HL-60 (cell line): Measurements from ENCODE around the gene MYBPC3.

Experiments
- DNase-seq, 2 experiments: peaks; one replicate each; pipeline ENCODE4 v3.0.0-alpha.2; 2010 to 2020; ENCODE audit warnings: low read depth in 1 of 2, low spot score in 1 of 2
- H3K27ac ChIP-seq: fragments of 250-450 bp; sonication (Bioruptor Pico); replicated peaks from 2 replicates; pipeline ENCODE4 v1.5.1; 2020; ENCODE audit warnings: mild to moderate bottlenecking, moderate library complexity
- H3K27me3 ChIP-seq: fragments of 250-450 bp; sonication (Bioruptor Pico); 2 replicates; pipeline ENCODE4 v1.5.1; 2021; ENCODE audit warnings: mild to moderate bottlenecking, moderate library complexity; ENCODE audit not compliant: insufficient read depth, poor library complexity, severe bottlenecking
- H3K4me3 ChIP-seq: replicated peaks from 2 replicates; pipeline ENCODE4 v1.5.1; 2011; ENCODE audit warnings: mild to moderate bottlenecking, control low read depth, low read length; ENCODE audit not compliant: insufficient read depth
- GABPA ChIP-seq: IDR thresholded peaks from 2 replicates; pipeline ENCODE4 v1.6.1; 2012; ENCODE audit warnings: low read depth
- POLR2AphosphoS5 ChIP-seq: IDR thresholded peaks from 2 replicates; pipeline ENCODE4 v1.6.1; 2012; ENCODE audit warnings: low read depth
- SPI1 ChIP-seq: IDR thresholded peaks from 2 replicates; pipeline ENCODE4 v1.6.1; 2012; ENCODE audit warnings: low read depth, mild to moderate bottlenecking, borderline replicate concordance
- TF ChIP-seq, protein P1 (sequence below): IDR thresholded peaks from one replicate; pipeline ENCODE4 v1.5.1; 2011; ENCODE audit warnings: low read length, control low read depth, inconsistent platforms; ENCODE audit not compliant: insufficient read depth
- TF ChIP-seq, protein P2 (sequence below): IDR thresholded peaks from 2 replicates; pipeline ENCODE4 v1.6.1; 2012; ENCODE audit warnings: low read depth; ENCODE audit not compliant: insufficient replicate concordance

MYBPC3 gene

DNA sequence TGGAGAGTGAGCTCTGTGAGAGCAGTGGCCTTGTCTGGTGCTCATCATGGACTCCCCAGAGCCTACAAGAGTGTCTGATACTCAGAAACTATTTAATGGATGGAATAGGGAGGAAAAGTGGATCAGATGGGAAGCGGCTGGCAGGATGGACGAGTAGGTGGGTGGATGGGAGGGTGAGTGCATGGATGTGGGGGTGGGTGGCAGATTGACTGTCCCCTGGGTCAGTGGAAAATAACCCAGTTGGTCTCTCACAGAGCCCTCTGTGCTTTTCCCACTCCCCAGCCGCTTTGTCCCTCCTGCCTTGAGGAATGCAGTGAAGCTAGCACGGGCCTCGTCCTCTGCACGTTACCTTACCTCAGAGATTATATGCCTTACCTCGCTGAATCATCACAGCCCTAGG is 19.9 kb upstream of the MYBPC3 start:
- DNase-seq = no peak
- H3K4me3 ChIP-seq = no peak overlapping the region
- no peaks in the 10 kb centered on the region for H3K27me3 ChIP-seq
- TF ChIP-seq, protein P1, sequence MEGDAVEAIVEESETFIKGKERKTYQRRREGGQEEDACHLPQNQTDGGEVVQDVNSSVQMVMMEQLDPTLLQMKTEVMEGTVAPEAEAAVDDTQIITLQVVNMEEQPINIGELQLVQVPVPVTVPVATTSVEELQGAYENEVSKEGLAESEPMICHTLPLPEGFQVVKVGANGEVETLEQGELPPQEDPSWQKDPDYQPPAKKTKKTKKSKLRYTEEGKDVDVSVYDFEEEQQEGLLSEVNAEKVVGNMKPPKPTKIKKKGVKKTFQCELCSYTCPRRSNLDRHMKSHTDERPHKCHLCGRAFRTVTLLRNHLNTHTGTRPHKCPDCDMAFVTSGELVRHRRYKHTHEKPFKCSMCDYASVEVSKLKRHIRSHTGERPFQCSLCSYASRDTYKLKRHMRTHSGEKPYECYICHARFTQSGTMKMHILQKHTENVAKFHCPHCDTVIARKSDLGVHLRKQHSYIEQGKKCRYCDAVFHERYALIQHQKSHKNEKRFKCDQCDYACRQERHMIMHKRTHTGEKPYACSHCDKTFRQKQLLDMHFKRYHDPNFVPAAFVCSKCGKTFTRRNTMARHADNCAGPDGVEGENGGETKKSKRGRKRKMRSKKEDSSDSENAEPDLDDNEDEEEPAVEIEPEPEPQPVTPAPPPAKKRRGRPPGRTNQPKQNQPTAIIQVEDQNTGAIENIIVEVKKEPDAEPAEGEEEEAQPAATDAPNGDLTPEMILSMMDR = no peak
- TF ChIP-seq GABPA (no peak), POLR2AphosphoS5 (no peak), SPI1 (no peak)
- TF ChIP-seq, protein P2, sequence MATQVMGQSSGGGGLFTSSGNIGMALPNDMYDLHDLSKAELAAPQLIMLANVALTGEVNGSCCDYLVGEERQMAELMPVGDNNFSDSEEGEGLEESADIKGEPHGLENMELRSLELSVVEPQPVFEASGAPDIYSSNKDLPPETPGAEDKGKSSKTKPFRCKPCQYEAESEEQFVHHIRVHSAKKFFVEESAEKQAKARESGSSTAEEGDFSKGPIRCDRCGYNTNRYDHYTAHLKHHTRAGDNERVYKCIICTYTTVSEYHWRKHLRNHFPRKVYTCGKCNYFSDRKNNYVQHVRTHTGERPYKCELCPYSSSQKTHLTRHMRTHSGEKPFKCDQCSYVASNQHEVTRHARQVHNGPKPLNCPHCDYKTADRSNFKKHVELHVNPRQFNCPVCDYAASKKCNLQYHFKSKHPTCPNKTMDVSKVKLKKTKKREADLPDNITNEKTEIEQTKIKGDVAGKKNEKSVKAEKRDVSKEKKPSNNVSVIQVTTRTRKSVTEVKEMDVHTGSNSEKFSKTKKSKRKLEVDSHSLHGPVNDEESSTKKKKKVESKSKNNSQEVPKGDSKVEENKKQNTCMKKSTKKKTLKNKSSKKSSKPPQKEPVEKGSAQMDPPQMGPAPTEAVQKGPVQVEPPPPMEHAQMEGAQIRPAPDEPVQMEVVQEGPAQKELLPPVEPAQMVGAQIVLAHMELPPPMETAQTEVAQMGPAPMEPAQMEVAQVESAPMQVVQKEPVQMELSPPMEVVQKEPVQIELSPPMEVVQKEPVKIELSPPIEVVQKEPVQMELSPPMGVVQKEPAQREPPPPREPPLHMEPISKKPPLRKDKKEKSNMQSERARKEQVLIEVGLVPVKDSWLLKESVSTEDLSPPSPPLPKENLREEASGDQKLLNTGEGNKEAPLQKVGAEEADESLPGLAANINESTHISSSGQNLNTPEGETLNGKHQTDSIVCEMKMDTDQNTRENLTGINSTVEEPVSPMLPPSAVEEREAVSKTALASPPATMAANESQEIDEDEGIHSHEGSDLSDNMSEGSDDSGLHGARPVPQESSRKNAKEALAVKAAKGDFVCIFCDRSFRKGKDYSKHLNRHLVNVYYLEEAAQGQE = no peak
- no peak overlapping the region for H3K27ac ChIP-seq

DNA sequence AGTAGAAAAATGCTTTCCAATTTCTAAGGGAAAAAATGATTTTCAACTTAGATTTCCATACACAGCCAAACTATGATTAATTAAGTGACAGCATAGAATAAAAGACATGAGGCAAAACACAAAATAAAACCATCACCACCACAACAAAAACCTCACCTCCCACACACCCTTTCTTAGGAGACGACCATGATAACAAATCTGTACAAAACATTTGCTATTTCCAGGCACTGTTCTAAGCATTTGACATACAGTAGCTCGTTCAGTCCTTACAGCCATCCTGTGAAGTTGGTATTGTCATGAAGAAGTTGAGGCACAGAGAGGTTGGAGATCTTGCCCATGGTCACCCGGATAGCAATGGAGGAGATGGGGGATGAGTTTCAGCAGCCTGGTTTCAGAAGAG is 17.2 kb upstream of the MYBPC3 start:
- no peak for DNase-seq
- Histone ChIP-seq H3K27ac (no peak overlapping the region), H3K4me3 (no peak overlapping the region), H3K27me3 (no peaks in the 10 kb centered on the region)
- TF ChIP-seq POLR2AphosphoS5 (no peak), SPI1 (no peak), GABPA (no peak)
- TF ChIP-seq, protein P1 = no peak
- TF ChIP-seq, protein P2 = no peak

DNA sequence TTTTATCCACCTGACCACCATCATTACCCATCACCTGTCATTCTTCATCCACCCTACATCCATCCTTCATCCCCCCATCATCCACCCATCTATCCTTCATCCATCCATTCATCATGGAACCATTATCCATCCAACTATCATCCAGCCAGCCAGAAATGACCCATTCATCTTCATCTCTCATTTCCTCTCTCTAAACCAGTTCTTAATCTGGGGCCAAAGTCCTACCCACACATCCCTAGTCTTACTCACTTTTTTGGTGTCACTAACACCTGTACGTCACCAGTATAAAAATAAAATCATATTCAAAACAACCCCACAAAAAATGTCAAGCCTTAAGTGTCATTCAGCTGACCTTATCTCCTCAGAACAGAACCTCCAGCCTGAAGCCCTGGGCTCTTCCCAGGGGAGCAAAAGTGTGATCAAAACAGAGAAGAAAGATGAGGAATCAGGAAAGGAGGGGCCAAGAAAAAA is 13.6 kb upstream of the MYBPC3 start:
- TF ChIP-seq, protein P1 = no peak
- TF ChIP-seq SPI1 (no peak), POLR2AphosphoS5 (peak; percentile 57)
- TF ChIP-seq, protein P2 = no peak
- DNase-seq = no peak
- no peak overlapping the region for H3K27ac ChIP-seq
- no peaks in the 10 kb centered on the region for H3K27me3 ChIP-seq
- H3K4me3 ChIP-seq = no peak overlapping the region
